AML-193 (cell line): ENCODE data around the gene CREBBP.

ENCODE experiments used
- DNase-seq, 2 experiments: peaks; one replicate each; lab custom pipeline; 2025; lab: John Stamatoyannopoulos, UW

CREBBP gene

DNA sequence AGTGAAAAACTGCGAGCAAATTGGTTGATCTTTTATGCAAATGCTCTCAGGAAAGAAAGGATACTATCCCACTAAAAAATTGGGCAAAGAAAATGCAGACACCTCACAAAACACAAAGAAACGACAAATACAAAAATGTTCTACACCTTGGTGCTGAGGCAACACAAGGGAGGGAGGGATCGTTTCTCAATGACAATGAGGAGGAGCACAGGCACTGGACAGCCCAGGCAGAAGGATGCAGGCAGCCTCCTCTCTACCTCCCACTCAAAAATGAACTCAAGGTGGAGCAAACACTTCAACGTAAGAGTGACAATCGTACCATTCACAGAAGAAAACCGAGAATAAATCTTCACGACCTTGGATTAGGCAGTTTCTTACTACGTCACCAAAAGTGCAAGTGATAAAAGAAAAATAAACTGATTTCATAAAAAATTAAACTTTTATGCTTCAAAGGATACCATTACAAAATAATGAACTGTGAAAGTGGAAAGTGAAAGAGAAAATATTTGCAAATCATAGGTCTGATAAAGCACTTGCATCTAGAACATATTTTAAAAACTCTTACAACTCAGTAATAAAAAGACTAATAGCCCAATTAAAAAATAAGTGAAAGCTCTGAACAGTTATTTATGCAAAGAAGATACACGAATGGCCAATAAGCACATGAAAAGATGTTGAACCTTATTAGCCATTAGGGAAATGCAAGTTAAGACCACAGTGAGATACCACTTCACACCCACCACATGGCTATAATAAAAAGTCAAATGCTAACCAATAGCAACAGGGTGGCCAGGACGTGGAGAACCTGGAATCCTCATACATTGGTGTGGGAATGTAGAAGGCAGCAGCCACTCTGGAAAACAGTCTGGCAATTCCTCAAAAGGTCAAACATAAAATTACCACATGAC, 82.4 kb downstream of the CREBBP start:
- DNase-seq: no peak

DNA sequence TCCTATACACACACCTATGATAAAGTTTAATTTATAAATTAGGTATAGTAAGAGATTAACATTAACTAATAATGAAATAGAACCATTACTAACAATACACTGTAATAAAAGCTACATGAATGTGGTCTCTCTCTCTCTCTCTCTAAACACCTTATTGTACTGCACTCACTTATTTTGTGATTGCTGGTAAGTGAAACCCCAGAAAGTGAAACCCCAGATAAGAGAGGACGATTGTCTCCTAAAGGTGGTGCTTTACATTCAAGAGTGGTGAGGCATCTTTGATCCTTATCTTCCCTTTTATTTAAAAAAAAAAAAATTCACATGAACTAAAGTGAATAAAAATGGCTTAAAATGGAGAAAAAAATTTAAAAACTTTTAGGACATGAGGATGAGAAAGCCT, 83.0 kb downstream of the CREBBP start:
- DNase-seq: no peak

DNA sequence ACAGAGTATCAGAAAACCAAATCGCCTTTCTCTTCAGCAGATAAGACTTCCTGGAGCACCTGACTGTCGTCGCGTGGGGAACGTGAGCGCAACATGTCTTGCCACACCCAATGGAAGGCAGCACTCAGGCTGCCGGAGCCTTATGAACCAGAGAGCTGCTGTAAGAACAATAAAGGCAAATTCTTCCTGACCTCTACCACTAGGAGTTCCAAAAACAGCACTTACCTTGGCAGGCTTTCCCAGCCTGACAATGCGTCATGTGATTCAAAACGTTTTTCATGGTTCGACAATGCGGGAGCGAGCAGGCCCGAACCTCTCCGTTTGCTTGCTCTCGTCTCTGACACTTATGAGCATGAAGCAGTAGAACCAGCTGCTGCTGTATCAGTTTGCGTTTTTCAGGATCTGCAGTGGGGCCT, 87.3 kb downstream of the CREBBP start:
- DNase-seq: no peak

DNA sequence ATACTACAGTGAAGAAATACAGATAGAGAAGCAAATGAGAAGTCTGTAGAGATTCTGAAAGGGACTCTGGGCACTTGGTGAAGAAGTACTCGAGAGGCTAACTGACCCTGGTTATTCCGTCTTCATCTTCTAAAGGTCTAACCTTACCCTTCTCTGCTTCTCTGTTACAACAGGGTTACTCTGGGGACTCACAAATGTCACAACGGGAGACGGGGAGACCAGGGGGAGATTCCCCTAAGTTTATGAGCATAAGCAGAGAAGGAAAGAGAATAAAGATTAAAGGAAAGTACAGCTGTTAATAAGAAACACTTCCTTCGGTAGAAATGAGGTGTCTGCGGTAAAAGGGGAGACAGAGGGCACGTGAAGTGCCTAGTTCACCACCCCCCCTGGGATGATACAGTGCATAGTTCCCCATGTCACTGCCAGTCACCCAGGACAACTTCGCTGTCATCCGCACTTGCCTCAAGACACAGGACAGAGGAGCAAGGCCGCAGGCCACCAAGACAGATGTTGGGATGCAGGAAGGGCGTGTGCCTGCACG, 88.0 kb downstream of the CREBBP start:
- DNase-seq: no peak

DNA sequence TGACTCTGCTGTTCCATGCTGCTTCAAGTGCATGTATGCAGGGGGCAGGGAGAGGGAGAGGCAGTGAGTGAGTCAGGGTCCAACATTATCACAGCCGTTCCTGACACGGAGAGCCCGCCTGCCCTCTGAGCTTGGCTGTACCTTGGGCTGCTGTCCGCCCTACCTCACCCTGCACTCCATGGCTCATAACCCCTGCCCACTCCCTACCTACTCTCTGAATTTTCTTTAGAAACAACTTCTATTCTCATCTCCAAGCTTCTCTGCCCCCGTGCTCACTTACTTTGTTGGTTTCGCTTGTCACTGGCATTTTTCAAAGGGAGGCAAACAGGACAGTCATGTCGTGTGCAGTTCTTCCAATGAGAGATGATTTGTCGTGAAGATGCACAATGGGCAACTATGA, 88.8 kb downstream of the CREBBP start:
- no peak for DNase-seq

DNA sequence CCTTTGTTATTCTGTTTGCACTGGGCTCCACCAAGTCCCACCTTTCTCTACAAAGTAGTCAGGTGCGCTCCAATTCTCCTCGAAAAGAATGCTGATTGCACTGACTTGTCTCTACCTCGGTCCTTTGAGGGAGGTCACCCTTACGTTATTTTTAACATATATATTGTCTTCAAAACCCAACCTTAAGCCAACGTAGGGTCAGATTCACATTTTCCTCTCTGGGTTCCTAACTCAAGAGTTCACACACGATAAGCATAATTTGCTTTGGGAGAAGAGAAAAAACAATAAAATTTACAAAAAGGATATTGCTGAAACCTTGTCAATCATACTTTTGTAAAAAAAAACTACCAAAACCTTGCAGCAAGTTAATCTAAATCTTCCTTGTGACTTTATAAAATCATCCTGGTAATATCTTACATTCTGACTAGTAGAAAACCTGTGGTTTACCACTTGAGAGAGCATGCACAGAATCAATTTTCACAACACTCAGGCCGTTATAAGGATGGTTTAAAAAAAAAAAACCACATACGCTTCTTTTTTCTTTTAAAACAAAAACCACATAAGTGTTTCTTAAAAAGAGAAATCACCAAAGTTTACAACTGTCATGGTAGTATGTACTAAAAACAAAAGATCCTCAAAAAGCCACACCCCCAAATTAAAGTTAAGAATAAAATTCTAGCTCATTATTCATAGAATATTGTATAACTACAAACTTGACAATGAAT, 91.0 kb downstream of the CREBBP start:
- peak; percentile 12 for DNase-seq

DNA sequence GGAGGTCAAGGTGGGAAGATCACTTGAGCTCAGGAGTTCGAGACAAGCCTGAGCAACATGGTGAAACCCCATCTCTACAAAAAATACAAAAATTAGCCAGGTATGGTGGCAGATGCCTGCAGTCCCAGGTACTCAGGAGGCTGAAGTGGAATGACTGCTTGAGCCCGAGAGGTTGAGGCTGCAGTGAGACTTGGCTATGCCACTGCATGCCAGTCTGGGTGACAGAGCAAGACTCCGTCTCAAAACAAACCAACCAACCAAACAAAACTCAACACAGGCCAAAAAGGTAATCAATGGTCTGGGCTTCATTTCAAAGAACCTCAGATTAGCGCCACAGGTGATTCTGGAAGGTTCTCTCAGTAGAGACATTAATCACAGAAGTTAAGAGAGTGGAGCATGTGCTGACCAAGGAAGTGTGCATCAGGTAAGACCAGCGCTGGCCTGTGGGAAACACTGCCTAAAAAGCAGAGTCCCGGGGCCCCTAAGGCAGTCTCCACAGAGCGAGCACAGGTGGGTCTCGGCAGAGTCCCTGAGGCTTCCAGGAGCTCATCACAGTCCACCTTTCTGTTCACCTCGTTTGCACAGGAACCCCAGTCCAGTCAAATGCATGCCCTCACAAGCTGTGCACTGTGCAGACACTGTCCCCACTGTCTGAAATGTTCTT, 91.7 kb downstream of the CREBBP start:
- DNase-seq: no peak

DNA sequence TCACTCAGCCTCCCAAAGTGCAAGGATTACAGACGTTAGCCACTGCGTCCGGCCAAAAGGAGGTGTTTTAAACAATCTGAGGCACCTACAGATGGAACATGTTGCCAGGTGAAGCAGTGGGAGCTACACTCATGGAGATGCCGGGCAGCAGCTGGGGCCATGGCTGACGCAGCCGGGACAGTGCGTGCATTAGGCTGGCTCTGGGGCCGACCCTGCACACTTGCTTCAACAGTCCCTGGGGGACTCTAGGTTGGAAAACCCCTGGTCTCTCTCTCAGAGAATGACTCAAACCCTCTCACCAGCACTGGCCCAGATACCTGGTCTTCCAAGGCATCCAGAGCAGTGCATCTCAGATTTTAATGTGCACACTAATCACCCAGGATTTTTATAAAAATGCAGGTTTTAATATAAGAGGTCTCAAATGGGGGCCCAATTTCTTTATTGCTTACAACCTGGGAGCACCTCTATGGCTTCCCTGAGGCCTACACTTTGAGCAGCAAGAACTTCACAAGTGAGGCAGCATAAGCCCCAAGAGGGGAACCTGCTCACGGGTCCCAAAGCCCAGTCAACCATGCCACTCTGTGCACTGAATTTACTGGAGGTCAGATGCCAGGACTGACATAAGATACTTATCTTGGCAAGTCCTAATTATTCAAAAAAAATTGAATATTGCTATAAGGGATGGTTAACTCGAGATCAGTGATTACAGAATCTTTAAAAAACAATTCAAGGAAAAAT, 92.4 kb downstream of the CREBBP start:
- no peak for DNase-seq

DNA sequence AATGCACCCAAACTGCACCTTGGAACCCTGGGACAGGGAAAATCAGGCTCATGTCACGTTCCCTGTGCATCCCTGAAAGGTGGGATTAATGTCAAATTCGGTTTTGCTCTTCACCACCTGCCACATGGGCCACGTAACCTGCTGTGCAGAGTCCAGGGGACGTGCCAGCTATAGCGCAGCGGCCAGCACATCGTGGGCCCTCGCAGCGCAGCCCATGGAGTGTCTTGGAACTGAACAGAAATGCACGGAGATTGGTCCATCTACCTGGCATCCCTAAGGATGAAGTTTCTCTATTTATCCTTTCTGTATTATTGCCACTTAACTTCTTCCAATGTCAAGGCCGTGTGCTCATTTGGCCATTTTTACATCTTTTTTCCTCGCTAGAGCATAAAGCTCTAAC, 95.1 kb downstream of the CREBBP start:
- DNase-seq: no peak

DNA sequence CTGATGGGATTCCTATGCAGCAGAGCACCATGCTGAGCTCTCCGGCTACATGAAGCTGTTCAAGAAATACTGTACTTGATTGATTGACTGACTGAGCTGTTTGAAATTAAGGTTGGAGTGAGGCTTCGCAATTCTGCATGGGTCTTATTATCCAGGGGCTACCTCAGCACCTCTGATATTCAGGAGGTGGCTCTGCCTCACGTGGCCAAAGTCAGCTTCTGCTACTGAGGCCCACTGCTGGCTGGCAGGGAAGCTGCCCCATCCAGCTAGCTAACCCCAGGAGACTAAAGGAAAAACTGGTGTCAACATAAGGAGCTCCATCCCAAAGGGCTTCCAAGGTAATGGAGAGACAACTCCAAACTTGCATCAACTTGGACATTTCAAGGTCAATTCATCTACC, 97.0 kb downstream of the CREBBP start:
- no peak for DNase-seq

DNA sequence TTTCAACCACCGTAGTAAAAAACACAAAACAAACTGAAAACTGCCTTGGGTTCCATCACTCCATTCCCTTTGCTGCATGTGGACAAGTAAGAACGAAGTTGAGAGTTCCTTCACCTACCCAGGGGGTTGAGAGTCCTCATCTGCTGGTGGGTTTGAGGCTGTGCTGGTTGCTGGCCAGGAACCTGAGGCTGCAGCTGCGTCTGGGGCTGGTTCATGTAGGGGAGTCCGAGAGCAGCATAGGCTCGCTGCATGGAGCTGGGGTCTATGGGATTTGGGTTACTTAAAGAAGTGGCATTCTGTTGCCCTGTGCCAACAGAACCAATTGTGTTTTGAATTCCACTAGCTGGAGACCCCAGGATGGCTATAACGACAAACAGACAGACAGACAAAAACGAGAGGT, 97.9 kb downstream of the CREBBP start:
- DNase-seq: no peak

DNA sequence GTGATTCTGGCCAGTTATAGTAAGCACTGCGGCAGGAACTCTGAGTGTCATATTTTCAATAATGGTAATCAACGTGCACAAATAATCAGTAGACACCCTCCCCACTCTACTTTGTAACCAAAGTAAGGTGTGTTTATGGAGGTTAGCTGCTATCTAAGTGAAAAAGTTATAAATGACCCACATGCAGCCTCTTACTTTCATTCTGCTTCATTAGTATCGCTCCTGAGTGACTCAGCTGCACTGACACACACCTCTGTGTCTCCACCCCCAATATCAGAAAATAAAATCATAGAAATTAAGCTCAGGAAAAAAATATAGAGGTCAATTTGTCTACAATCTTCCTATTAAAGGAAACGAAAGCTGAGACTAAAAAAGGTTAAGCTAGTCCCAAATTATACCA, 99.1 kb downstream of the CREBBP start:
- no peak for DNase-seq

DNA sequence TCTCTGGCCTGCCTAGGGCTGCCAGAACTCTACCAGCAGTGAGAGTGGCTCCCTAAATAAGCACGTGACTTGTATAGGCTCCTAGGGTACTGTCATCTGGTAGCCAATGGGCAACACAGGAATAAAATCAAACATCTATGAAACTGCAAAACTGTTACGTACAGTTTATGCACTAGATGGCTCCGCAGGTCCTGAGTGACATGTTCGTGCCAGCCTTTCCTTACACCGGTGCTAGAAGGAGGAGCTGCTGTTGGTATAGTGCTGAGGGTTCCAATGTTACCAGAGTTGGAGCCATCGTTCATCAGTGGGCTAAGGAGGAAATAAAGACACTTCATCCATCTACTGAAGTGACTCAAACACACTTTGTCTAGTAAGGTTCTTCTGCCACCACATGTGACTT, 99.9 kb downstream of the CREBBP start:
- peak; percentile 18 to 24 for DNase-seq

DNA sequence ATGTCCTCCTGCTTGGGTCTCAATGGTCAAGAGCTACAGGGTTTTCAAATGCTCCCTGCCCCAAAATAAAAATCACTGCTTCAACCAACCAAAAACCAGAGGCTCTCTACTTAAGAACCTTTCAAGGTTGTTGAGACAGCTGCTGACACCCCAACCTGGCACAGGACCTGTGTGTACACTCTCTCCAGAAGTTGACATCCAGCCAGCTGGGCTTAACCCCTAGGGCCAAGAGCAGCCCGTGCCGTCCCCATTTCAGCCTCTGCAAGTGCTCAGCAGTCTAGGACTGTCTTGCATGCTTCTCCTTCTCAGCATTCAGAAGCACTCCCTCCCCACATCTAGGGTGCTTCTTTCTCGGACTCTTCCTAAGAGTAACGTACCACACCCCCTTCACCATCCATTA, 104.2 kb downstream of the CREBBP start:
- DNase-seq: no peak

DNA sequence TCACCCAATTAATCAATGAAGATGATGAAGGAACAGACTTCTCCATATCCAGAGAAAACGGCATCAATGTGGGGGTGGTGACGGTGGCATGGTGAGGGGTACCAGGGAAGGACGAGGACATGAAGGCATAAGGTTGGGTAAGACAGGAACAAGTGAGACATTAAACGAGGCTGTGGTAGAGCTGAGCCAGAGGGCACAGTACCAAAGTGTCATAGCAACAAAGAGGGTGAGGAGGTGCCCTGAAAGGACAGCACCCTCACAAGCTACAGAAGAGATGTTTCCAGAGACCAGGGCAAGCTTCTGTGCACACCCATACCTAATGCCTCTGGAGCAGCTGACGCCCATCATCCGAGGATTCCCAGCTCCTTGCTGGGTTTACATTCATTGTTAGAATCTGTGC, 105.7 kb downstream of the CREBBP start:
- no peak for DNase-seq

DNA sequence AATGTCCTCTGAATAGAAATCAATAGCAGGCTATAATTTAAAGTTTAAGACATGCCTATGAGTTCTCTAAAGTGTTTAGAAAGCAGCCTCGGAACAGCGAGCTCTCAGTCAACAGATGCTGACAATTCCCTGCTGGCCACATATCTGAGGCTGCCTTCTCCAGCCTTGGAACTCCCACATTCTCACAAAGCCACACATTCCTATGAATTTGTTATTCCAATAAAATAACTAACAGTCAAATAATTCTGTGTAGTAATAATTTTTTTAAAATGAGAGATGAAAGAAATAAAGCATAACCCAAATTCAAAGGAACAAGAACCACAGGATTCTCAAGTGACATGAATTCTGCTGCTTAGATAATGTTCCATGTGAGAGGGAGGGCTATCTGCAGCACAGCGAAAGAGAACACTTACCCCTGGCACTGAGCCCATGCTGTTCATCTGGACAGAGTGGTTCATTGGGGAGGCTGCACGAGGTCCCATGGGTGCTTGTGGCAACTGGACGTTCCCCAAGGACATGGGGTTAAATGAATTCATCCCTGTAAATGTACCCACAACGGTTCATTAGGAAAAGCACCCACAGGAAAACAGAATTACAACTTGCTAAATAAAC, 106.3 kb downstream of the CREBBP start:
- DNase-seq: no peak

DNA sequence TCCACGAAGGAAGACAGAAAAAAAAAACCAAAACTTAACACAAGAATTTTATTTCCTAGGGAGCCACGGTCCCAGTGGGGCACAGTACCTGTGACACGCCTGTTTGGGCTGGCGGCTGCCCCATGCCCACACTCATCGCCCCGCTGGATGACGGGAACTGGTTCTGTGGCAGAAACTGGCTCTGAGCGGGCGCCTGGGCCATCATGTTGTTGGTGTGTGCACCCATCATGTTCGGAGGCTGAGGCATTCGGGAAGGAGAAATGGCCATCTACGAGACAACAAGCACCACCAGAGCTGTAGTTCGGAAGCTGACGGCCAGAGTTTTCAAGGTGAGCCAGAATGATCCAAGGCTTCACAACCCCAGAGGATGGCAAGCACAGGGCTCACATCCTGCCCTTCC, 106.8 kb downstream of the CREBBP start:
- DNase-seq: no peak

DNA sequence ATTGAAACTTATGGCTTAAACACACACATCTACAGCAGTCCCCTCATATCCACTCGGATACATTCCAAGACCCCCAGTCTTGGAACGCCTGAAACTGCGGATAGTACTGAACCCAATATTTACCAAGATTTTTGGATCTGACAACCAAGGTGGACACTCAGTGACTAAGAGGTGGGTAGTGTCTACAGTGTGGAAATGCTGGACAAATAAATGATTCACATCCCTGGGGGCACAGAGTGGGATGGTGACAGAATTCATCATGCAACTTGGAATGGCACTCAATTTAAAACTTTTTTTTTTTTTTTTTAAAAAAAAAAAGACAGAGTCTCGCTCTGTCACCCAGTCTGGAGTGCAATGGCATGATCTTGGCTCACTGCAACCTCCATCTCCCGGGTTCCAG, 109.0 kb downstream of the CREBBP start:
- no peak for DNase-seq

DNA sequence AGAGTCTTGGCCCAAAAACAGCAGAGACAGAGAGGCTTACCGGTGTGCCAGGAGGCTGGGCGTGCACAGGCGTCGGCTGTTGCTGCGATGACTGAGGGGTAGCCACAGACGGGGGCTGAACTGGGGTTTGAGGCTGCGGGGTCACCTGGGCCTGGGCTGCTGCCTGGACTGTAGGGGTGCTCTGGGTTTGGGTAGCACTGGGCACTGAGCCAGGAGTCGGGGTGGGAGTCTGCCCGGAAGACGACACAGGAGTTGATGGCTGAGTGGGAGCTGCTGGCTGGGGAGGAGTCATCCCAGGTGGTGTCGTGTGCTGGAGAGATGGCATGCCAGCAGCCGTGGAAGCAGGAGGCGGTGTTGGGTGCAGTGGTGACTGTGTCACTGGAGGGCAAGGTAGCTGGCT, 110.0 kb downstream of the CREBBP start:
- no peak for DNase-seq

DNA sequence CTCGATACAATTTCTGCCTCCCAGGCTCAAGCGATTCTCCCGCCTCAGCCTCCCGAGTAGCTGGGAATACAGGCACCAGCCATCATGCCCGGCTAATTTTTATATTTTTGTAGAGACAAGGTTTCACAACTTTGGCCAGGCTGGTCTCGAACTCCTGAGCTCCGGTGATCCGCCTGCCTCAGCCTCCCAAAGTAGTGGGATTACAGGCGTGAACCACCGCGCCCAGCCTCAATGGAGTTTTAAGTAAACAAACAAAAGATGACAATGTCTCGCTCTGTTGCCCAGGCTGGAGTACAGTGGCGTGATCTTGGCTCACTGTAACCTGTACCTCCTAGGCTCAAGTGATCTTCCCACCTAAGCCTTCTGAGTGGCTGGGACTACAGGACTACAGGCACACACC, 110.6 kb downstream of the CREBBP start:
- DNase-seq: no peak

DNA sequence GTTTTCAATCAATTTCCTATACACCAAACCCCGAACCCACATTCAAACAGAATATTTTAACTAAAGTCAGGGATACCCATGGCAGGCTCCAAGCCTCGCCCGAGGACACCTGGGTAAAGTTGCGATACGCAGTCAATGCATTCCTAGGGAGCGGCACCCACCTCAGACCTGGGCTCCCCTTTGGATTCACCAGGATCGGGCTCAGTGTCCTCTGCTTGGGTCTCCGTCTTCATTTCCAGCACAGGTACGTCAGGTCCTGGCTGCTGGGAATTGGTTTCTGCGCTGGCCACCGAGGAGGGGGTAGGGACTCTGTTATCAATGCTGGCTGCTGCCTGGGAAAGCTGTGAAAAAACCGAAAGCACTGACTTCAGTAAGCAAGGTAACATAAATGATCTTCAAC, 111.5 kb downstream of the CREBBP start:
- no peak for DNase-seq
